ENCODE measurements around the gene GPR137B. TPM values are rescaled to one million over a fixed set of nuclear protein-coding genes. Genes with fewer than 3 reads are reported as not detected.
"Not testable (repeated sequence)": the region's sequence is repeated elsewhere in the genome, so short reads cannot be mapped to it uniquely, and the experiment has no call there.

Gene GPR137B, protein sequence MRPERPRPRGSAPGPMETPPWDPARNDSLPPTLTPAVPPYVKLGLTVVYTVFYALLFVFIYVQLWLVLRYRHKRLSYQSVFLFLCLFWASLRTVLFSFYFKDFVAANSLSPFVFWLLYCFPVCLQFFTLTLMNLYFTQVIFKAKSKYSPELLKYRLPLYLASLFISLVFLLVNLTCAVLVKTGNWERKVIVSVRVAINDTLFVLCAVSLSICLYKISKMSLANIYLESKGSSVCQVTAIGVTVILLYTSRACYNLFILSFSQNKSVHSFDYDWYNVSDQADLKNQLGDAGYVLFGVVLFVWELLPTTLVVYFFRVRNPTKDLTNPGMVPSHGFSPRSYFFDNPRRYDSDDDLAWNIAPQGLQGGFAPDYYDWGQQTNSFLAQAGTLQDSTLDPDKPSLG
- total RNA-seq, result 1 to 10 TPM; 5.0 to 6.0 (median 5.6) TPM

DNA sequence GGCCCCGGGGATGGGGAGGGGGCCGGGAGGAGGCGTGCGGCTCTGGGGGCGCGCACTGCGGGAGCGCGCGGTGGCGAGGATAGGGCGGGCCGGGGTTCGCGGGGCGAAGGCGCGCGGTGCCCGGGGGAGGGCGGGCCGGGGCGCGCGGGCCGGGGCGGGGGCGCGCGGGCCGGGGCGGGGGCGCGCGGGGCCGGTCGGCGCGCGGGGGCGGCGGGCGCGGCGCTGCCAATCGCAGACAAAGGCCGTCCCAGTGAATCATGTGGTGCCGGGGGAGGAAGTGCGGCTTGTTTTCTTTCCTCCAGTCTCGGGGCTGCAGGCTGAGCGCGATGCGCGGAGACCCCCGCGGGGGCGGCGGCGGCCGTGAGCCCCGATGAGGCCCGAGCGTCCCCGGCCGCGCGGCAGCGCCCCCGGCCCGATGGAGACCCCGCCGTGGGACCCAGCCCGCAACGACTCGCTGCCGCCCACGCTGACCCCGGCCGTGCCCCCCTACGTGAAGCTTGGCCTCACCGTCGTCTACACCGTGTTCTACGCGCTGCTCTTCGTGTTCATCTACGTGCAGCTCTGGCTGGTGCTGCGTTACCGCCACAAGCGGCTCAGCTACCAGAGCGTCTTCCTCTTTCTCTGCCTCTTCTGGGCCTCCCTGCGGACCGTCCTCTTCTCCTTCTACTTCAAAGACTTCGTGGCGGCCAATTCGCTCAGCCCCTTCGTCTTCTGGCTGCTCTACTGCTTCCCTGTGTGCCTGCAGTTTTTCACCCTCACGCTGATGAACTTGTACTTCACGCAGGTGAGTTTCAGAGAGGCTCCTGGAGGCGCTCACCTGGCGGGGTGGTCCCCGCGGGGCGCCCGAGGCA lies at the start of gene GPR137B:
GPR137B (plus strand) TSS at position 287 of the 851 bp plus-strand sequence; CDS start at position 371, 84 bp downstream.
- peaks cover 34% of the 10 kb centered on the region for H3K4me1 Mint-ChIP-seq (ENCODE audit: low read depth)
- H3K9me3 Mint-ChIP-seq, result no peaks in the 10 kb centered on the region
- peak; percentile 56 for DNase-seq
- H3K4me3 Mint-ChIP-seq, result peak within 1 kb of the TSS; percentile 95
- peak; percentile 75 to 78 for ATAC-seq
- H3K27me3 Mint-ChIP-seq (ENCODE audit: low read depth), result peaks cover 27% of the 10 kb centered on the region
- peaks cover 2% of the 10 kb centered on the region for H3K36me3 Mint-ChIP-seq (ENCODE audit: insufficient read depth)

DNA sequence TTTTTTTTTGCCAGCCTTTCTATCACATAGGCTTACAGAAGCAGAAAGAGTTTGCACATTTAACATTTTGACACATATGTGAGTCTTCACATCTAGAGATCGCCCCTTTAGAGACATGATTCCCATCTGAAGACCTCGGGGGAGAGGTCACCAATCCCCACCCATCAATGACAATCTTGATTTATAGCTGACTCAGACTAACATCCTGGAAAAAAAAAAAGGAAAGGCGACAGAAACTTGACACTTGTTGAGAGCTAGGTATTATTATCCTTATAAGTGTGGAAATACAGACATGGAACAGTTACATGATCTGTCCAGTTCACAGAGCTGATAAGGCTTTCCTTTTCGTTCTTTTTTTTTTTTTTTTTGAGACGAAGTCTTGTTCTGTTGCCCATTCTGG lies 49.4 kb upstream of the GPR137B start:
- no peak overlapping the region for H3K4me3 Mint-ChIP-seq
- DNase-seq (no peak), ATAC-seq (no peak)
- no peaks in the 10 kb centered on the region for H3K36me3 Mint-ChIP-seq (ENCODE audit: insufficient read depth)
- peaks cover 4% of the 10 kb centered on the region for H3K9me3 Mint-ChIP-seq
- peaks cover 30% of the 10 kb centered on the region for H3K27me3 Mint-ChIP-seq (ENCODE audit: low read depth)
- H3K4me1 Mint-ChIP-seq (ENCODE audit: low read depth), result no peaks in the 10 kb centered on the region

DNA sequence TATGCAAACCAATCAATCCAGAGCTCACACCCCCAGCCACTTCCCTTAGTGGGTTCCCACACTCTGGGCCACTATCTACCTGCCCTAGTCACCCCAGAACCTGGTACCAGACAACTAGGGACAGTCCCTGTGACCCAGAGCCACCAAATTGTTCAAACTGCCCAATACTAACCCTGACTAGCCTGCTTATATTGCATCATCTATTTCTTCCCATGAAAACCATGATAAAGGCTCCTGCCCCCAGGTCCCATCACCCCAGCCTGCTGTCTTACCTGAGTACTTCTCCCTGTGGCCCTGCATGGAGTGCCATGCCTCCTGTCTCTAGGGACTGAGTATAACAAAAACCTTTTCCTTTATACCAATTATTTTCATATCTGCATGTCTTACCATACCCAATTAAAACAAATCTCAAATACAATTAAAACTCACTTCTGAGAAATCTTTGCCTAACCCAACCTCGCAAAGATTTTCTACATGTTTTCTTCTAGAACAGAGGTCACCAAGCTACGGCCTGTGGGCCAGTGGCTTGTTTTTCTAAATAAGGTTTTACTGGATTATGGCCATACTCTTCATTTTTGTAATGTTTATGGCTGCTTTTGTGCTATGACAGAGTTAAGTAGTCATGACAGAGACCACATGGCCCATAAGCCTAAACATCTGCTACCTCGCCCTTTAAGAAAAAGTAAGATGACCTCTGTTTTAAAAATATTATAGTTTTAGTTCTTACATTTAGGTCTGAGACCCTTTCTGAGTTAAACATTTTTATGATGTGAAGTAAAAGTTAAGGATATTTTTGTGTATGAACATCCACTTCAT lies 46.4 kb upstream of the GPR137B start:
- Mint-ChIP-seq H3K27me3 (ENCODE audit: low read depth) (peaks cover 27% of the 10 kb centered on the region), H3K36me3 (ENCODE audit: insufficient read depth) (no peaks in the 10 kb centered on the region), H3K4me3 (no peak overlapping the region), H3K4me1 (ENCODE audit: low read depth) (no peaks in the 10 kb centered on the region), H3K9me3 (peaks cover 4% of the 10 kb centered on the region)
- no peak for ATAC-seq
- no peak for DNase-seq

DNA sequence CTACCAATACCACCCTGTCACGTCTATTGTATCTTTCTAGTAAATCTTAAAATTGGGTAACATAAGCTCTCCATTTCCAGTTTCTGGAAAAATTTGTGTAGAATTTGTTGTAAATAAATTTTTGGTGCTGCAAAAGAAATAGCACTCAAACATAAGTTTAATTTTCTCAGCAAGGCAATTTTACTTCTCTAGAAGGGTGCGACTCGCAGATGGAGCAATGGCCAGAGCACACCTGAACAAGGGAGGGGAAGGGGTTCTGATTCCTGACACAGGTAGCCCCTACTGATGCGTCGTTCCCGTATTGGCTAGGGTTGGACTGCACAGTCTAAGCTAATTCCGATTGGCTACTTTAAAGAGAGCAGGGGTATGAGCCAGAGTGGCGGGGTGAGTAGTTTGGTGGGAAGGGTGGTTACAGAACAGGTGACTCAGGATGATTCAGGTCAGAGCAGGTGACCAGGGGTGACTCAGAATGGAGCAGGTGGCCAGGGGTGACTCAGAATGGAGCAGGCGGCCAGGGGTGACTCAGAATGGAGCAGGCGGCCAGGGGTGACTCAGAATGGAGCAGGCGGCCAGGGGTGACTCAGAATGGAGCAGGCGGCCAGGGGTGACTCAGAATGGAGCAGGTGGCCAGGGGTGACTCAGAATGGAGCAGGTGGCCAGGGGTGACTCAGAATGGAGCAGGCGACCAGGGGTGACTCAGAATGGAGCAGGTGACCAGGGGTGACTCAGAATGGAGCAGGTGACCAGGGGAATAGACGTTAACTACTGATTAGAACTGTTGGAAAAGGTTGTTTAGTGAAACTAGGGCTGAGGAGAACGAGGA lies 45.5 kb upstream of the GPR137B start:
- ATAC-seq (peak; percentile 37 to 56), DNase-seq (peak; percentile 72)
- not testable (repeated sequence) for H3K4me1 Mint-ChIP-seq (ENCODE audit: low read depth); H3K9me3 Mint-ChIP-seq; H3K36me3 Mint-ChIP-seq (ENCODE audit: insufficient read depth)
- peak overlapping the region; percentile 49 for H3K4me3 Mint-ChIP-seq
- H3K27me3 Mint-ChIP-seq (ENCODE audit: low read depth), result peaks cover 27% of the 10 kb centered on the region

DNA sequence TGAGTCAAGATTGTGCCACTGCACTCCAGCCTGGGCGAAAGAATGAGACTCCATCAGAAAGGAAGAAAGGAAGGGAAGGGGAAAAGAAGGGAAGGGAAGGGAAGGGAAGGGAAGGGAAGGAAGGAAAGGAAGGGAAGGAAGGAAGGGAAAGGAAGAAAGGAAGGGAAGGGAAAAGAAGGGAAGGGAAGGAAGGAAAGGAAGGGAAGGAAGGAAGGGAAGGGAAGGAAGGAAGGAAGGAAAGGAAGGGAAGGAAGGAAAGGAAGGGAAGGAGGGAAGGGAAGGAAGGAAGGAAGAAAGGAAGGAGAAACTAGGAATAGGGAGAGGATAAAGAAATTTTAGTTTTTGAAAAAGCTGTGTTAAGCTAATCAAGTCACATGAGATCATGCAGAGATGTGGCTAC lies 44.1 kb upstream of the GPR137B start:
- ATAC-seq (no peak), DNase-seq (no peak)
- H3K9me3 Mint-ChIP-seq, result peaks cover 4% of the 10 kb centered on the region
- H3K27me3 Mint-ChIP-seq (ENCODE audit: low read depth), result peaks cover 18% of the 10 kb centered on the region
- H3K4me3 Mint-ChIP-seq, result no peak overlapping the region
- H3K4me1 Mint-ChIP-seq (ENCODE audit: low read depth), result no peaks in the 10 kb centered on the region
- H3K36me3 Mint-ChIP-seq (ENCODE audit: insufficient read depth), result no peaks in the 10 kb centered on the region

DNA sequence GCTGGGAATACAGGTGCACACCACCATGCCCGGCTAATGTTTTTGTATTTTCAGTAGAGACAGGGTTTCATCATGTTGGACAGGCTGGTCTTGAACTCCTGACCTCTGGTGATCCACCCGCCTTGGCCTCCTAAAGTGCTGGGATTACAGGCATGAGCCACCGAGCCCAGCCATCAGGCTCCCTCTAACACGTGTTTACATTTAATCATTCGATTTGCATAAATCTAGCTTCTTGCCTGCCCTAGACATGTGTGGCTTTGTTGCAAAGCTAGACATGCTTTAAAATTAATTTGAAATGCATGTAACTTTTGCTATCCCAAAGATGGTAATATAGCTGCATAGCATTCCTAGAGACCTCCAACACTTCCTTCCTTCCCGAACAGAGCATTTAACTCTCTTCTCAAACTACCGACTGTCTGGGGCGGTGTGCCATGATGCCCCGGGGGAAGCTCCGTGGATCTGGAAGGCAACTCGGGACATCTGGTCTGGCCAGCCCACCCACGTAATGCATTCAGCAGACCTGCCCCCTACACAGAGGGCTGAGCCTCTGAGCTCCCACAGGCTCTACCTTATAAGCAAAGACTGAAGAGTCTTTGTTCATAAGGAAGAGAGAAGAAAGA lies 42.9 kb upstream of the GPR137B start:
- Mint-ChIP-seq H3K4me1 (ENCODE audit: low read depth) (peaks cover 2% of the 10 kb centered on the region), H3K9me3 (peaks cover 4% of the 10 kb centered on the region), H3K27me3 (ENCODE audit: low read depth) (peaks cover 10% of the 10 kb centered on the region), H3K4me3 (no peak overlapping the region), H3K36me3 (ENCODE audit: insufficient read depth) (no peaks in the 10 kb centered on the region)
- ATAC-seq (no peak), DNase-seq (no peak)

DNA sequence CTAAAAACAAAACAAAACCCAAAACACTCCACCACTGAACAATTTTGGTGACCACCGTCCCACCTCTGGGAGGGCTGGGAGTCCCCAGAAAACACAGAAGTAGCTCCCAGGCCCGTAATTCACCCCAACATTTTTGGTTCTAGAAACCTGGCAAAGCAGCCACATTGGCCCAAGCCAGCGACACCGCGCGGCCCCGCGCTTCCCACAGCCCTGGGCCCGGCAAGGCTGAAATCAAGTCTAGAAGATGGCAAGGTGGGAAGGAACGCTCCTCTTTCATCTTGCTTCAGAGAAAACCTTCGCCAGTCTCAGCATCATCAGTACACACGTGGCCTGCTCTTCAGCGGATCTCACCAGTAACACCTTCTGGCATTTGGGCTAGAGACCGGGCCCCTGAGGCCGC lies 41.5 kb upstream of the GPR137B start:
- H3K27me3 Mint-ChIP-seq (ENCODE audit: low read depth), result peaks cover 5% of the 10 kb centered on the region
- no peak for DNase-seq
- H3K4me1 Mint-ChIP-seq (ENCODE audit: low read depth), result peaks cover 2% of the 10 kb centered on the region
- H3K4me3 Mint-ChIP-seq, result no peak overlapping the region
- no peaks in the 10 kb centered on the region for H3K36me3 Mint-ChIP-seq (ENCODE audit: insufficient read depth)
- ATAC-seq, result no peak
- peaks cover 4% of the 10 kb centered on the region for H3K9me3 Mint-ChIP-seq

DNA sequence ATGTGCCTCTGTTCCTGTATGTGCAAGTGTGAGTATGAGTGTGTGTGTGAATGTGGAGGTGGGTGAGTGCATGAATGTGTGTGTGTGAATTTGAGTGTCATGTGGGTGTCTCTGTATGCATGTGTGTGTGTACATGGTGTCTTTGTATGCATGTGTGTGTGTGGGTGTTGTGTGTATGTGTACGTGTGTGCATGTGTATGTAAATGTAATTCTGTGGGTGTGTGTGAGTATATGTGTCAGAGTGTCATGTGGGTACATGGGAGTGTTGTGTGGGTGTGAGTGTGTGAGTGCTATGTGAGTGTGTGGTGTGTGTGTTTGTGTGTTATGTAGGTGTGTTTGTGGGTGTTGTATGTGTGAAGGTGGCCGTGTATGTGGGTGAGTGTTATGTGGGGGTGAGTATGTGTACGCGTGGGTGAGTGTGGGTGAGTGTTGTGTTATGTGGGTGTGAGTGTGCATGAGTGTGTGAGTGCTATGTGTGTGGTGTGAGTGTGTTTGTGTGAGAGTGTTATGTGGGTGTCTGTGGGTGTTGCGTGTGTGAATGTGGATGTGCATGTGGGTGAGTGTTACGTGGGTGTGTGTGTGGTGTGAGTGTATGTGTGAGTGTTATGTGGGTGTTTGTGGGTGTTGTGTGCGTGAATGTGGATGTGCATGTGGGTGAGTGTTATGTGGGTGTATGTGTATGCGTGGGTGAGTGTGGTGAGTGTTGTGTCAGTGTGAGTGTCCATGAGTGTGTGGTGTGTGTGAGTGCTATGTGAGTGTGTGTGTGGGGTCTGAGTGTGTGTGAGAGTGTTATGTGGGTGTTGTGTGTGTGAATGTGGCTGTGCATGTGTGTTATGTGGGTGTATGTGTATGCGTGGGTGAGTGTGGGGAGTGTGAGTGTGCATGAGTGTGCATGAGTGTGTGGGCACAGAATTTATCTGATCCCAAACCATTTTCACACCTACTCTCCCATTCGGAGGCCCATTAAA lies 40.8 kb upstream of the GPR137B start:
- H3K9me3 Mint-ChIP-seq, result peaks cover 3% of the 10 kb centered on the region
- ATAC-seq (no peak), DNase-seq (no peak)
- H3K4me3 Mint-ChIP-seq, result no peak overlapping the region
- H3K27me3 Mint-ChIP-seq (ENCODE audit: low read depth), result peaks cover 4% of the 10 kb centered on the region
- peaks cover 2% of the 10 kb centered on the region for H3K4me1 Mint-ChIP-seq (ENCODE audit: low read depth)
- H3K36me3 Mint-ChIP-seq (ENCODE audit: insufficient read depth), result no peaks in the 10 kb centered on the region

DNA sequence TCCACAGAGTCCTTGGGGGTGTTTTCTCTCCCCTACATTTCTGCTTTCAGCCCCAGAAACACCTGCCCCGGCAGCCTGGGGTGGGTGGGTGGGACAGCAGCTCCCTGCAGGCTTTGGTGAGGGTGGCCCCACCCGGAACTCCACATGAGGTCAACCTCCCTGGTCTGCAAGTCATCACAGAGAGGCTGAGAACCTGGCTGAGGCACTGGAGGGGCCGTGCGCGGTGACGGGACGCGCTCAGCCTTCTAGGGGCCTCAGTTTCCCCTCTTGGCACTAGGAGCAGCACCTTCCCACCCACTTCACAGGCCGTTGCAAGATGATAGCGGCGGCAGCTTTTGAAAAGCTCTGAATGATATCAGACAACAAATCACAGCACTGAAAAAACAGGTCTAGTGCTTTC lies 39.7 kb upstream of the GPR137B start:
- DNase-seq, result no peak
- peaks cover 1% of the 10 kb centered on the region for H3K27me3 Mint-ChIP-seq (ENCODE audit: low read depth)
- no peak for ATAC-seq
- no peaks in the 10 kb centered on the region for H3K36me3 Mint-ChIP-seq (ENCODE audit: insufficient read depth)
- H3K4me1 Mint-ChIP-seq (ENCODE audit: low read depth), result peaks cover 3% of the 10 kb centered on the region
- H3K4me3 Mint-ChIP-seq, result no peak overlapping the region
- no peaks in the 10 kb centered on the region for H3K9me3 Mint-ChIP-seq

DNA sequence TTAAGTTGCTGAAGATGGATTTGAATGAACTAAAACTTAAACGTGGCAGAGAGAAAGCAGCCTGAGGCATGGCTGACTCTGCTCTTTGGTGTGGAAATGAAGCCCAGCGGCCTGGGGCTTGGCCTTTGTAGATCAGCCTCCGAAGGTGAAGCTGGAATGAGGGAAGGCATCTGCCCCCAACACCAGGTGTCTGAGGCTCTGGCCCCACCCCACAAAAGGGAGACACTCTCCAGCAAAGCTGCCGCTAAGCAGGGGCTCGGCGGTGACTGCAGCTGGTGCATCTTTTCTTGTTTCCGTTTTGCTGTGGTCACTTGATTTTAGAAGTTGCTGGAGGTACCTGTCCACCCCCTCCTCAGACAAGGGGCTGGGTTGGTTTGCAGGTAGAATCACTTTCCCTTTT lies 39.3 kb upstream of the GPR137B start:
- H3K4me1 Mint-ChIP-seq (ENCODE audit: low read depth), result peaks cover 3% of the 10 kb centered on the region
- no peak for ATAC-seq
- no peak for DNase-seq
- H3K4me3 Mint-ChIP-seq, result no peak overlapping the region
- H3K27me3 Mint-ChIP-seq (ENCODE audit: low read depth), result no peaks in the 10 kb centered on the region
- no peaks in the 10 kb centered on the region for H3K9me3 Mint-ChIP-seq
- no peaks in the 10 kb centered on the region for H3K36me3 Mint-ChIP-seq (ENCODE audit: insufficient read depth)

DNA sequence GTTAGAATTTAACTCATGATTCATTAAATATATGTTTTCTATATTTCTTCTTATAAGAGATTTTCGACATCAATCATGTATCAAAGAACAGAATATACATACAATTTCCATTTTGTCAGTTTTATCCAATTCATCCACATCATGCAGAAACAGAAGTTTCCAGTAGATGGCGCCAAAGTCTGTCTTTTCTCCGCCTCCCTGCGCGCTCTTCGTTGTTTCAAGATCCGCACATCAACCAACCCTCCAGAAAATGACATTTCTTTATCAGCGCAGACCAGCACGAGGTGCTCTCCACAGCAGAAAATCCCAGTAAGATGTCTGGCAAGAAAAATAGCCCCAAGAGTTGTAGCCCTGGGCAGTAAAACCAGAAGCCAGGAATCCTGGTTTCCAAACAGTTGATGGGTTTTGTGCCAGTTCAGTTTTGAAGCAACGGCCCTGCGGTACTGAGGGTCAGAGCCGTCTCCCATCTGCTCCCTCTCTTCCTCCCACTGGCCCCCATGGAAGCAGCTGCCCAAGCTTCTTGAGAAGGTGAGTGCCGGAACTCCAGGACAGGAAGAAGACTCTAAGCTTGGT lies 38.6 kb upstream of the GPR137B start:
- H3K27me3 Mint-ChIP-seq (ENCODE audit: low read depth), result no peaks in the 10 kb centered on the region
- H3K4me1 Mint-ChIP-seq (ENCODE audit: low read depth), result peaks cover 3% of the 10 kb centered on the region
- no peak overlapping the region for H3K4me3 Mint-ChIP-seq
- DNase-seq, result peak; percentile 53
- no peaks in the 10 kb centered on the region for H3K9me3 Mint-ChIP-seq
- no peaks in the 10 kb centered on the region for H3K36me3 Mint-ChIP-seq (ENCODE audit: insufficient read depth)
- ATAC-seq, result peak; percentile 52 to 78

All from activated T-cell treated with anti-CD3 and anti-CD28 coated beads, Interleukin-2, amount 50 U/mL, for 4 hours (primary cell).